Neural cell (in vitro differentiated cells): ENCODE measurements around the gene TBC1D9.

Experiments used
- POLR2AphosphoS5 ChIP-seq: IDR thresholded peaks from 2 replicates; pipeline ENCODE4 v1.6.1; 2012
- SMC3 ChIP-seq: fragments of 450-650 bp; conservative IDR thresholded peaks from 2 replicates; pipeline ENCODE4 v1.6.1; 2014; ENCODE audit warnings: antibody characterized with exemption, mild to moderate bottlenecking, moderate library complexity; ENCODE audit not compliant: poor library complexity
- TF ChIP-seq, protein P1 (sequence below): fragments of 450-650 bp; IDR thresholded peaks from 2 replicates; pipeline ENCODE4 v1.5.1; 2014; ENCODE audit warnings: antibody characterized with exemption, mild to moderate bottlenecking, moderate library complexity; ENCODE audit not compliant: poor library complexity, severe bottlenecking

DNA sequence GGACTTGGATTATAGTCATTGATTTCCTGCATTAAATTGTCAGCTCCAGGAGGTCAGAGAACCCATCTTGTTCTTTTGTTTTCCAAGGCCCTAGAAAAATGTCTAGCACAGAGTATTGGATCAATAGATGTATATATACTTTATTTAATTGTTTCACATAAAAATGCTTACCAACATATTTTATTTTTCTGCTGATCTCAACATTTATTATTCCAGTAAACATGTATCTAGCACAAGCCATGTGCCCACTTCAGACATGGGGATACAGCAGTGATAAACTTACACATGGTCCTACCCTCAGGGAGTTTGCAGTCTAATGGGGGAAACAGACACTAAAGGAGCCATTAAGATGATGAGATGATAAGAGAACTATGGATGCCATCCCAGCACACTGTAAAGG lies 49.1 kb upstream of the TBC1D9 start:
- TF ChIP-seq, protein P1, sequence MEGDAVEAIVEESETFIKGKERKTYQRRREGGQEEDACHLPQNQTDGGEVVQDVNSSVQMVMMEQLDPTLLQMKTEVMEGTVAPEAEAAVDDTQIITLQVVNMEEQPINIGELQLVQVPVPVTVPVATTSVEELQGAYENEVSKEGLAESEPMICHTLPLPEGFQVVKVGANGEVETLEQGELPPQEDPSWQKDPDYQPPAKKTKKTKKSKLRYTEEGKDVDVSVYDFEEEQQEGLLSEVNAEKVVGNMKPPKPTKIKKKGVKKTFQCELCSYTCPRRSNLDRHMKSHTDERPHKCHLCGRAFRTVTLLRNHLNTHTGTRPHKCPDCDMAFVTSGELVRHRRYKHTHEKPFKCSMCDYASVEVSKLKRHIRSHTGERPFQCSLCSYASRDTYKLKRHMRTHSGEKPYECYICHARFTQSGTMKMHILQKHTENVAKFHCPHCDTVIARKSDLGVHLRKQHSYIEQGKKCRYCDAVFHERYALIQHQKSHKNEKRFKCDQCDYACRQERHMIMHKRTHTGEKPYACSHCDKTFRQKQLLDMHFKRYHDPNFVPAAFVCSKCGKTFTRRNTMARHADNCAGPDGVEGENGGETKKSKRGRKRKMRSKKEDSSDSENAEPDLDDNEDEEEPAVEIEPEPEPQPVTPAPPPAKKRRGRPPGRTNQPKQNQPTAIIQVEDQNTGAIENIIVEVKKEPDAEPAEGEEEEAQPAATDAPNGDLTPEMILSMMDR: no peak
- no peak for TF ChIP-seq POLR2AphosphoS5
- no peak for TF ChIP-seq SMC3
